ENCODE data around the gene STOX1. TPM values are rescaled to one million over a fixed set of nuclear protein-coding genes. Genes with fewer than 3 reads are reported as not detected.
"Not testable (repeated sequence)": the region's sequence is repeated elsewhere in the genome, so short reads cannot be mapped to it uniquely, and the experiment has no call there.

Gene STOX1
- total RNA-seq, 2 experiments from 2014 or later = 0.31 to 0.67 TPM

DNA sequence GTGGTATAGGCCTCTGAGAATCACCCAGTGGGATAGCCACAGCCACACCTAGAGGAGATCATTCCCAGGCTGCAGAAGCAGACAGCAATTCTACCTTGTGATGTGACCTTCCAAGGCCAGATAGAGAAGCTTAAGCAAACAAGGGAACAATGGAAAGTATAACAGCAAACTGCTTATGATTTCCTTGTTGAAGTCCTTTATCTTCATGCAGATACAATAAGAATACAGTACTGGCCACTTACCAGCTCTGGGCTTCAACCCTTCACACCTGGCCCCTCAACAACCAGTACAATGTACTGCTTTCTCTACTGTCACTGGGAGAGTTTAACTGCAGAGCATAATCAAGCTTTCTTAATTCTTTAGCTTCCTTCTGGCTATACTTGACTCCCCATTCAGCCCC lies 51.2 kb downstream of the STOX1 start:
- H3K36me3 Mint-ChIP-seq = no peaks in the 10 kb centered on the region
- H3K4me1 Mint-ChIP-seq = no peaks in the 10 kb centered on the region
- POLR2A ChIA-PET = no interaction called here
- DNase-seq (no peak), ATAC-seq (ENCODE audit: low read depth) (no peak)
- no peaks in the 10 kb centered on the region for H3K9me3 Mint-ChIP-seq
- no peak overlapping the region for H3K27ac Mint-ChIP-seq
- peaks cover 14% of the 10 kb centered on the region for H3K27me3 Mint-ChIP-seq
- H3K4me3 Mint-ChIP-seq = no peak overlapping the region

GRCh38 chr10:68879628-68880027 lies 52.3 kb downstream of the STOX1 start:
- Mint-ChIP-seq H3K27ac (no peak overlapping the region), H3K36me3 (no peaks in the 10 kb centered on the region), H3K27me3 (peaks cover 14% of the 10 kb centered on the region), H3K9me3 (no peaks in the 10 kb centered on the region), H3K4me1 (no peaks in the 10 kb centered on the region), H3K4me3 (no peak overlapping the region)
- ATAC-seq (ENCODE audit: low read depth) (no peak), DNase-seq (no peak)
- POLR2A ChIA-PET = no interaction called here

DNA sequence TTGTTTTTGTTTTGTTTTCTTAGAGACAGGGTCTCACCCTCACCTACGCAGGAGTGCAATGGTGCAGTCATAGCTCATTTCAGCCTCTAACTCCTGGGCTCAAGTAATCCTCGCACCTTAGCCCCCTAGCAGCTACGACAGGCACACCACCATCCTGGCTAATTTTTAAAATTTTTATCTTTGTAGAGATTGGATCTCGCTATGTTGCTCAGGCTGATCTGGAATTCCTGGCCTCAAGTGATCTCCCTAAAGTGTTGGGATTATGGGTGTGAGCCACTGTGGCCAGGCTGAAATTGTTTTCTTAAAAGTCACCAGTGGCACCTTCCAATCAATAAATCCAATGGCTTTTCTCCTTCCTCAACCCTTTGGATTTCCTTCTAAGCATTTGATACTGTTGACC lies 52.9 kb downstream of the STOX1 start:
- peaks cover 14% of the 10 kb centered on the region for H3K27me3 Mint-ChIP-seq
- no peaks in the 10 kb centered on the region for H3K36me3 Mint-ChIP-seq
- no peak for ATAC-seq (ENCODE audit: low read depth)
- DNase-seq = no peak
- no peak overlapping the region for H3K27ac Mint-ChIP-seq
- H3K4me1 Mint-ChIP-seq = no peaks in the 10 kb centered on the region
- POLR2A ChIA-PET = no interaction called here
- H3K4me3 Mint-ChIP-seq = no peak overlapping the region
- H3K9me3 Mint-ChIP-seq = no peaks in the 10 kb centered on the region

- no peak overlapping the region for H3K27ac Mint-ChIP-seq
Measured at GRCh38 chr10:68895041-68895440, 67.7 kb downstream of the STOX1 start.

DNA sequence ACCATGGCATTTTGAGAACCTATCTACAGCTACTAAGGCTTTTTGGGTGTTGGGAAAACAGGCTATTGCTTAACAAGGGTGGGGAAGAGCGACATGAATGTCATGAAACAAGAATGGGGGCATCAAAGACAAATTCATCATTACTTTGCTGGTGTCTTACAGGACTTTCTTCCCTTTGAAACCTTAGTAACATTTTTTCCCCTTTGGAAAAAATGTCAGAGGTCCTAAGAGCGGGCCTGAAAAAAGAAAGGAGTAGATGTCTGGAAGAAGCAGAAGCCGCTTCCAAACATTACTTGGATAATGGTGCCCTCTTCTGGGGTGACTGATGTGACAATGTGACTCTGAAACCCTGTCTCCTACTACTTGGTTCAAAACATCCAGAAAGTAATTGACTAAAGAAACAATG lies 70.0 kb downstream of the STOX1 start:
- POLR2A ChIA-PET = interaction anchor here (0.6 kb wide), 1 partner anchor 491 kb away, joined by 3 read pairs; no protein-coding TSS in a partner anchor
- Mint-ChIP-seq H3K4me3 (no peak overlapping the region), H3K27ac (no peak overlapping the region), H3K27me3 (no peaks in the 10 kb centered on the region), H3K36me3 (no peaks in the 10 kb centered on the region), H3K9me3 (no peaks in the 10 kb centered on the region), H3K4me1 (peaks cover 11% of the 10 kb centered on the region)
- DNase-seq (no peak), ATAC-seq (ENCODE audit: low read depth) (no peak)

More at GRCh38 chr10:68895041-68895440, 67.7 kb downstream of the STOX1 start:
- POLR2A ChIA-PET = no interaction called here
- H3K27me3 Mint-ChIP-seq = no peaks in the 10 kb centered on the region
- DNase-seq (no peak), ATAC-seq (ENCODE audit: low read depth) (no peak)
- no peaks in the 10 kb centered on the region for H3K9me3 Mint-ChIP-seq
- H3K4me3 Mint-ChIP-seq = no peak overlapping the region
- no peaks in the 10 kb centered on the region for H3K36me3 Mint-ChIP-seq
- peaks cover 4% of the 10 kb centered on the region for H3K4me1 Mint-ChIP-seq

DNA sequence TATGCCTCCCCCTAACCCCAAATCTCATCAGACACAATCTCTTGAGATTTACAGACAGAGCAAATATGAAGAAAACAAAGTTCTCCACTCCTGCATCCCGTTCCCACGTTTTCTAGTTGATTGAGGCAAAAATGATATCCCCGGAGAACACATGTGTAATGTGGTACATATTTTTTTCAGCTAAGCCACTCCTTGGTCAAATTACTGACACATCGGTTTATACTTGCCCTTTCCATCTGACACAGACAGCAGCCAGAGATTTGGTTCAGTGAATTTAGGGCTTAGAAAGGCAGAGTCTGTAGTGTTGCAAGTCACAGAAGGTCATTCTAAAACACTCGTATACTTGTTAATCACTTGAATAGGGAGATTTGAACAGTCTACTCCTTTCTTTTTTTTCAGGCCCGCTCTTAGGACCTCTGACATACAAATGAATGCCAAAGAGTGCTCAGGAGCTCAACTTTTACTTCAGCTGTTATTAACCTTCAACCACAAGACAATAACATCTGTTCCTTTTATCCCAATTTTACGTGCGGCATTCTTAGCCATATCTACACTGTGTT lies 71.9 kb downstream of the STOX1 start:
- ATAC-seq (ENCODE audit: low read depth) (no peak), DNase-seq (no peak)
- peak overlapping the region; percentile 21 for H3K27ac Mint-ChIP-seq
- POLR2A ChIA-PET = interaction anchor here (1.0 to 2.9 kb wide), 3 partner anchors 13 to 57 kb away, joined by 3 to 23 read pairs (median 3); partner anchors contain the start of gene DDX21
- H3K4me1 Mint-ChIP-seq = peaks cover 20% of the 10 kb centered on the region
- H3K4me3 Mint-ChIP-seq = no peak overlapping the region
- H3K36me3 Mint-ChIP-seq = peaks cover 11% of the 10 kb centered on the region
- H3K27me3 Mint-ChIP-seq = no peaks in the 10 kb centered on the region
- no peaks in the 10 kb centered on the region for H3K9me3 Mint-ChIP-seq

GRCh38 chr10:68900427-68901104 lies 73.2 kb downstream of the STOX1 start:
- DNase-seq (peak; percentile 86), ATAC-seq (ENCODE audit: low read depth) (peak; percentile 59)
- no peaks in the 10 kb centered on the region for H3K9me3 Mint-ChIP-seq
- POLR2A ChIA-PET = interaction anchor here (0.5 to 2.9 kb wide), 18 partner anchors 11 to 1505 kb away, joined by 3 to 23 read pairs (median 3); partner anchors contain the start of genes DDX21, HNRNPH3, STOX1 and TET1
- H3K4me1 Mint-ChIP-seq = peaks cover 24% of the 10 kb centered on the region
- H3K36me3 Mint-ChIP-seq = peaks cover 12% of the 10 kb centered on the region
- H3K27ac Mint-ChIP-seq = peak overlapping the region; percentile 98
- no peaks in the 10 kb centered on the region for H3K27me3 Mint-ChIP-seq
- peak overlapping the region; percentile 91 for H3K4me3 Mint-ChIP-seq

- Mint-ChIP-seq H3K36me3 (peaks cover 15% of the 10 kb centered on the region), H3K4me3 (peak within 1 kb of the TSS; percentile 91), H3K4me1 (peaks cover 28% of the 10 kb centered on the region), H3K27ac (peak within 1 kb of the TSS; percentile 98), H3K27me3 (no peaks in the 10 kb centered on the region), H3K9me3 (no peaks in the 10 kb centered on the region)
- ATAC-seq (ENCODE audit: low read depth) (peak; percentile 98), DNase-seq (peak; percentile 92)
- POLR2A ChIA-PET = interaction anchor here (0.6 to 2.9 kb wide), 9 partner anchors 9 to 570 kb away, joined by 3 to 23 read pairs (median 3); partner anchors contain the start of genes DDX21, HNRNPH3 and STOX1
Measured at GRCh38 chr10:68901105-68901927, 74.0 kb downstream of the STOX1 start, which contains the start of gene DDX50. DDX50 (plus strand) TSS chr10:68901315; CDS start chr10:68901385, 70 bp downstream.

GRCh38 chr10:68902382-68902781 lies 75.1 kb downstream of the STOX1 start:
- peak overlapping the region; percentile 74 for H3K27ac Mint-ChIP-seq
- DNase-seq (no peak), ATAC-seq (ENCODE audit: low read depth) (no peak)
- peaks cover 34% of the 10 kb centered on the region for H3K4me1 Mint-ChIP-seq
- peaks cover 23% of the 10 kb centered on the region for H3K36me3 Mint-ChIP-seq
- H3K27me3 Mint-ChIP-seq = no peaks in the 10 kb centered on the region
- H3K9me3 Mint-ChIP-seq = no peaks in the 10 kb centered on the region
- H3K4me3 Mint-ChIP-seq = peak overlapping the region; percentile 91
- POLR2A ChIA-PET = interaction anchor here (0.7 kb wide), 4 partner anchors 16 to 283 kb away, joined by 4 to 6 read pairs (median 4); no protein-coding TSS in a partner anchor

DNA sequence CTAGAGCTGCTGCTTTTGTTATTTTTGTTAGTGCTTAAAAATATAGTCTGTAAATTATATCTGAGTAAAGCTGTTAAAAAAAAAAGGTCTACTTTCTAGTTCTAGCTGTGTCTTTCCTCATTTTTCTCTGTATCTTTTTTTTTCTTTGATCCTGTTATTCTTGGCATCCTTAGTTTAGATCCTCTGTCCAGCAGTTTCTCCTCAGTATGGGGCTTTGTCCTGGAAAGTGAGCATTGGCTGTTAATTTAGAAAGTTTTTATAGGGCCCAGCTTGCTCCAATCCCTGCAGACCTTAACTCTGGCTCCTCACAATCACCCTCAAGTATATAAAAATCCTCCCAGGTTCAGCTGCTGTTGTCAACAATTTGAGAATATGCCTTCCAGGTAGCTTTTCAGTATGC lies 97.3 kb downstream of the STOX1 start:
- H3K27me3 Mint-ChIP-seq = no peaks in the 10 kb centered on the region
- H3K9me3 Mint-ChIP-seq = no peaks in the 10 kb centered on the region
- no peak for ATAC-seq (ENCODE audit: low read depth)
- POLR2A ChIA-PET = interaction anchor here (0.7 to 1.2 kb wide), 4 partner anchors 15 to 1121 kb away, joined by 3 to 9 read pairs (median 4); no protein-coding TSS in a partner anchor
- DNase-seq = no peak
- peaks cover 1% of the 10 kb centered on the region for H3K4me1 Mint-ChIP-seq
- no peak overlapping the region for H3K27ac Mint-ChIP-seq
- no peak overlapping the region for H3K4me3 Mint-ChIP-seq
- peaks cover 18% of the 10 kb centered on the region for H3K36me3 Mint-ChIP-seq

- Mint-ChIP-seq H3K9me3 (no peaks in the 10 kb centered on the region), H3K4me3 (no peak overlapping the region), H3K36me3 (peaks cover 19% of the 10 kb centered on the region), H3K27ac (no peak overlapping the region), H3K27me3 (no peaks in the 10 kb centered on the region), H3K4me1 (peaks cover 1% of the 10 kb centered on the region)
- DNase-seq = no peak
- POLR2A ChIA-PET = interaction anchor here (1.2 kb wide), 1 partner anchor 25 kb away, joined by 9 read pairs; no protein-coding TSS in a partner anchor
- ATAC-seq (ENCODE audit: low read depth) = no peak
Measured at GRCh38 chr10:68925489-68925888, 98.2 kb downstream of the STOX1 start.

DNA sequence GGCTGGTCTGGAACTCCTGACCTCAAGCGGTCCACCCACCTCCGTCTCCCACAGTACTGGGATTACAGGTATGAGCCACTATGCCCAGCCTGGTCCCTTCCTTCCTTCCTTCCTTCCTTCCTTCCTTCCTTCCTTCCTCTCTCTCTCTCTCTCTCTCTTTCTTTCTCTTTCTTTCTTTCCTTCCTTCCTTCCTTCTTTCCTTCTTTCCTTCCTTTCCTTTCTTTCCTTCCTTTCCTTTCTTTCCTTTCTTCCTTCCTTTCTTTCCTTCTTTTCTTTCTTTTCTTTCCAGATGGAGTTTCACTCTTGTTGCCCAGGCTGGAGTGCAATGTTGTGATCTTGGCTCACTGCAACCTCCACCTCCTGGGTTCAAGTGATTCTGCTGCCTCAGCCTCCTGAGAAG lies 101.8 kb downstream of the STOX1 start:
- H3K4me3 Mint-ChIP-seq; POLR2A ChIA-PET; DNase-seq; H3K27me3 Mint-ChIP-seq; ATAC-seq (ENCODE audit: low read depth); H3K9me3 Mint-ChIP-seq; H3K4me1 Mint-ChIP-seq; H3K27ac Mint-ChIP-seq: not testable (repeated sequence)
- H3K36me3 Mint-ChIP-seq = peaks cover 30% of the 10 kb centered on the region

DNA sequence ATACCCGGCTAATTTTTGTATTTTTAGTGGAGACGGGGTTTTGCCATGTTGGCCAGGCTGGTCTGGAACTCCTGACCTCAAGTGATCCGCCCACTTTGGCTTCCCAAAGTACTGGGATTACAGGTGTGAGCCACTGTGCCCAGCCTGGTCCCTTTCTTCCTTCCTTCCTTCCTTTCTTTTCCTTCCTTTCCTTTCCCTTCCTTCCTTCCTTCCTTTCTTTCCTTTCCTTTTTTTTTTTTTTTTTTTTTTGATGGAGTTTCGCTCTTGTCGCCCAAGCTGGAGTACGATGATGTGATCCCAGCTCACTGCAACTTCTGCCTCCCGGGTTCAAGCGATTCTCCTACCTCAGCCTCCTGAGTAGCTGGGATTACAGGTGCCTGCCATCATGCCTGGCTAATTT lies 102.6 kb downstream of the STOX1 start:
- H3K9me3 Mint-ChIP-seq; H3K27ac Mint-ChIP-seq; H3K4me1 Mint-ChIP-seq; H3K4me3 Mint-ChIP-seq; H3K27me3 Mint-ChIP-seq; ATAC-seq (ENCODE audit: low read depth); DNase-seq; POLR2A ChIA-PET: not testable (repeated sequence)
- H3K36me3 Mint-ChIP-seq = peaks cover 26% of the 10 kb centered on the region
